Esophagus squamous epithelium (tissue), 5 donors: ENCODE results near the gene RBM39. TPM values are rescaled to one million over a fixed set of nuclear protein-coding genes. Genes with fewer than 3 reads are reported as not detected.
"Not testable (repeated sequence)": the region's sequence is repeated elsewhere in the genome, so short reads cannot be mapped to it uniquely, and the experiment has no call there.

ENCODE experiments used
- DNase-seq: peaks from one replicate; lab custom pipeline; 2025; lab: John Stamatoyannopoulos, UW
- H3K27ac ChIP-seq, 4 donors: fragments of 200-600 bp; sonication (generic); one replicate each; pipeline ENCODE4 v1.5.1; 2016 to 2019; ENCODE audit warnings: mild to moderate bottlenecking in 1 of 4
- H3K27me3 ChIP-seq, 4 donors: fragments of 200-600 bp; sonication (generic); 1 replicate in 3 of 4; 2 replicates in 1 of 4; pipeline versions ENCODE4 v1.5.1 to v1.6.0; 2017 to 2021; ENCODE audit warnings: antibody characterized with exemption in 1 of 4
- H3K36me3 ChIP-seq, 3 donors: fragments of 200-600 bp; sonication (generic); one replicate each; pipeline ENCODE4 v1.5.1; 2016 to 2019
- H3K4me1 ChIP-seq, 3 donors: fragments of 200-600 bp; sonication (generic); one replicate each; pipeline ENCODE4 v1.5.1; 2017 to 2019
- H3K4me3 ChIP-seq, 4 donors: fragments of 200-600 bp; sonication (generic); 1 replicate in 3 of 4; 2 replicates in 1 of 4; pipeline ENCODE4 v1.5.1; 2016 to 2019; ENCODE audit warnings: mild to moderate bottlenecking in 2 of 4, moderate library complexity in 1 of 4
- H3K9me3 ChIP-seq, 3 donors: fragments of 200-600 bp; sonication (generic); one replicate each; pipeline ENCODE4 v1.5.1; 2016 to 2019
- POLR2A ChIP-seq, 4 donors: fragments of 450-650 bp; IDR thresholded peaks; one replicate each; pipeline ENCODE4 v1.6.1; 2017; ENCODE audit warnings: antibody characterized with exemption in 4 of 4, mild to moderate bottlenecking in 4 of 4, moderate library complexity in 3 of 4
- WGBS, 2 donors: methylation state at CpG; one replicate each; pipeline ENCODE4 v1.1.5; 2018; 5-methylcytosine and 5-hydroxymethylcytosine counted together
- intact Hi-C: fragments of 100-400 bp; cut with DNase I; formaldehyde crosslinking; loops from one replicate; pipeline ENCODE4 v1.15.0; 2022
- total RNA-seq, 4 donors: library from RNA; depleted of rRNA; stranded (reverse); fragments of >200 nt; gene quantifications; one replicate each; pipeline ENCODE4 v1.1.0, GENCODE V29; 2016
- TF ChIP-seq, protein P1 (sequence below), 6 experiments: fragments of 450-650 bp in 4 of 6; fragments of 200-600 bp in 2 of 6; sonication (generic) in 2 of 6; IDR thresholded peaks; one replicate each; pipeline ENCODE4 v1.5.1; 2016 to 2019; ENCODE audit warnings: antibody characterized with exemption in 6 of 6, mild to moderate bottlenecking in 4 of 6, moderate library complexity in 4 of 6
- donor health status: DM: yes; HTN: yes; CAD: no.

RBM39 gene
- total RNA-seq, 4 donors from 2014 or later, result 149 to 326 (median 182) TPM

DNA sequence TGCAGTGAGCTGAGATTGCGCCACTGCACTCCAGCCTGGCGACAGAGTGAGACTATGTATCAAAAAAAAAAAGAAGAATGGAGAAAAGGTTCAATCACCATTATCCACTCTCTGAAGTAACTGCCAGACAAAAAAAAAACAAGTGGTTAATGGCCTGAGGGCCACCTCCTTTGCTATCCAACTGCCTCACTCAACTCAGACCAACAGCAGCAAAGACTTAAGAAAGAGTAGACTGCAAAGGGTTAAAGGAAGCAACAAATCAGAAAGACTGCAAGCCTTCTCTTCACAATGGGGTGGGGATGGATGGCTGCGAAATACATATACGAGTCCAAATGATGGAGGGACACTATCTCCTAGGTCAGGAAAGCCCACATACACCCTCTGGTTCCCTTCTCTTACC lies 46.1 kb downstream of the RBM39 start:
- TF ChIP-seq, protein P1, sequence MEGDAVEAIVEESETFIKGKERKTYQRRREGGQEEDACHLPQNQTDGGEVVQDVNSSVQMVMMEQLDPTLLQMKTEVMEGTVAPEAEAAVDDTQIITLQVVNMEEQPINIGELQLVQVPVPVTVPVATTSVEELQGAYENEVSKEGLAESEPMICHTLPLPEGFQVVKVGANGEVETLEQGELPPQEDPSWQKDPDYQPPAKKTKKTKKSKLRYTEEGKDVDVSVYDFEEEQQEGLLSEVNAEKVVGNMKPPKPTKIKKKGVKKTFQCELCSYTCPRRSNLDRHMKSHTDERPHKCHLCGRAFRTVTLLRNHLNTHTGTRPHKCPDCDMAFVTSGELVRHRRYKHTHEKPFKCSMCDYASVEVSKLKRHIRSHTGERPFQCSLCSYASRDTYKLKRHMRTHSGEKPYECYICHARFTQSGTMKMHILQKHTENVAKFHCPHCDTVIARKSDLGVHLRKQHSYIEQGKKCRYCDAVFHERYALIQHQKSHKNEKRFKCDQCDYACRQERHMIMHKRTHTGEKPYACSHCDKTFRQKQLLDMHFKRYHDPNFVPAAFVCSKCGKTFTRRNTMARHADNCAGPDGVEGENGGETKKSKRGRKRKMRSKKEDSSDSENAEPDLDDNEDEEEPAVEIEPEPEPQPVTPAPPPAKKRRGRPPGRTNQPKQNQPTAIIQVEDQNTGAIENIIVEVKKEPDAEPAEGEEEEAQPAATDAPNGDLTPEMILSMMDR (IDR thresholded peaks at IDR 0.05), result no peak
- TF ChIP-seq POLR2A (IDR thresholded peaks at IDR 0.05), result no peak
- no peak overlapping the region for H3K4me3 ChIP-seq
- 87 to 96% methylated on average over 4 of the region's 4 CpGs for WGBS, 2 donors
- no peak overlapping the region for H3K27ac ChIP-seq
- DNase-seq, result no peak
- intact Hi-C loops, result no loop called here
- peaks cover 0 to 64% (median 11%) of the 10 kb centered on the region in 3 donors for H3K36me3 ChIP-seq
- no peaks in the 10 kb centered on the region for H3K27me3 ChIP-seq
- peaks cover 14 to 32% (median 21%) of the 10 kb centered on the region in 3 donors for H3K4me1 ChIP-seq
- no peaks in the 10 kb centered on the region for H3K9me3 ChIP-seq

DNA sequence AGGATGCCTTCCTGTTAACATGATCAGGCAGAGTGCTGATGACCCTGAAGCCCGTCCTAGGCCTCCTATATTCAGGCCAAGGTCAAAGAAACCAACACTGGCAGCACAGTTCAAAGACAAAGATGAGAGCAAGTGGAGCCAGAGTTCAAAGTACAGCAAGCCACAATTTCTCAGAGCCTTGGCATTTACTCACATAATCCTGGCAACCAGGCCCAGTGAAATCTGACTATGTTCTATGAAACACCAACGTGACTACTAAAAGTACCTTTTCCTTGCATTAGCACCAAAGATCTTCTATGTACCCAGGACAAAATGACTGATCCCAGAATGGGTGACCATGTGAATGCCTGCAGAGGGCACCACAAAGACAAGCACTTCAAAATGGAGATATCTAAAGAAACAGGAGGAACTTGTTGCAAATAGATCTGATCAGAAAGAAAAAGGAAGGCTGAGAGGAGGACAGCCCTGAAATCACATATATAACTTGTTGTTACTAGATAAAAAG lies 46.8 kb downstream of the RBM39 start:
- no peak for DNase-seq
- Histone ChIP-seq H3K27me3 (no peaks in the 10 kb centered on the region), H3K36me3 (peaks cover 0 to 71% (median 12%) of the 10 kb centered on the region in 3 donors), H3K27ac (no peak overlapping the region), H3K9me3 (no peaks in the 10 kb centered on the region), H3K4me1 (peaks cover 11 to 26% (median 17%) of the 10 kb centered on the region in 3 donors), H3K4me3 (no peak overlapping the region)
- TF ChIP-seq, protein P1 (IDR thresholded peaks at IDR 0.05), result no peak
- TF ChIP-seq POLR2A (IDR thresholded peaks at IDR 0.05), result no peak
- 75% methylated on average over 2 of the region's 2 CpGs for WGBS, 2 donors
- intact Hi-C loops, result no loop called here

DNA sequence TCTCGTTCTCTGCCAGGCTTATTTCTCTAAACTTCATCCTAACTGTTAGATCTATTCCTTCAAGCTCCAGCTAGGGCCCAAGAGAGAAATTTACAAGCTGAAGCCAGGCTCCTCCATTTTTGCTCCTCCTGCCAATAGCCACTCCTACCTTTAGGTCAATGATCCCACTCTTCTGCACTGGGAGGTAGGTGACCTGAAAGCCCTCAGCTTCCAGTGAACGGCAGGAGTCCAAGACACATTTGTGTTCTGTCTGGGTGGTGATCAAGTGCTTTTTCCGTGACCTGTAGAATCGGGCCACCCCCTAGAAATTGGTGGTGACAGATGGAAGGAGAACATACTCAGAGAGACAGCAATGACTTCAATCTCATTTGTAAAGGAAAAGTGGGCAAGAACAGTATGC lies 51.8 kb downstream of the RBM39 start:
- Histone ChIP-seq H3K27ac (no peak overlapping the region), H3K4me1 (no peaks in the 10 kb centered on the region), H3K9me3 (no peaks in the 10 kb centered on the region), H3K27me3 (no peaks in the 10 kb centered on the region), H3K4me3 (no peak overlapping the region), H3K36me3 (peaks cover 5 to 100% (median 21%) of the 10 kb centered on the region in 3 donors)
- TF ChIP-seq, protein P1 (IDR thresholded peaks at IDR 0.05), result no peak
- no peak for TF ChIP-seq POLR2A (IDR thresholded peaks at IDR 0.05)
- intact Hi-C loops, result no loop called here
- no peak for DNase-seq
- WGBS, 2 donors, result 89 to 93% methylated on average over 3 to 4 of the region's 4 CpGs

DNA sequence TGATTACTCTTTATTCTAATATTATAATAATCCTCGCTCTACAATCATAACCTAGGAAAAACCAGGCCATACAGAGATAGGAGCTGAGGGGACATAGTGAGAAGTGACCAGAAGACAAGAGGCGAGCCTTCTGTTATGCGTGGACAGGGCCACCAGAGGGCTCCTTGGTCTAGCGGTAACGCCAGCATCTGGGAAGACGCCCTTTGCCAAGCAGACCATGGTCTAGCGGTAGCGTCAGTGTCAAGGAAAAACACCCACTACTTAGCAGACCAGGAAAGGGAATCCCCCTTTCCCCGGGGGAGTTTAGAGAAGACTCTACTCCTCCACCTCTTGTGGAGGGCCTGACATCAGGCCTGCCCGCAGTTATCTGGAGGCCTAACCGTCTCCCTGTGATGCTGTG lies 55.2 kb downstream of the RBM39 start:
- H3K27ac ChIP-seq, DNase-seq: not testable (repeated sequence)
- H3K36me3 ChIP-seq, result peaks cover 5 to 92% (median 12%) of the 10 kb centered on the region in 3 donors

DNA sequence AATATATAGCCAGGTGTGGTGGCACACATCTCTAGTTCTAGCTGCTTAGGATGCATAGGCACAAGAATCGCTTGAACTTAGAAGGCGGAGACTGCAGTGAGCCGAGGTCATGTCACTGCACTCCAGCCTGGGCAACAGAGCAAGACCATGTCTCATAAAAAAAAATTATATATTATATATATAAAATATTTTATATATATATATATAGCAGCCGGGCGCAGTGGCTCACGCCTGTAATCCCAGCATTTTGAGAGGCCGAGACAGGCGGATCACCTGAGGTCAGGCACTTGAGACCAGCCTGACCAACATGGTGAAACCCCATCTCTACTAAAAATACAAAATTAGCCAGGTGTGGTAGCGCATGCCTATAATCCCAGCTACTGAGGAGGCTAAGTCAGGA lies 56.7 kb downstream of the RBM39 start:
- H3K4me1 ChIP-seq, H3K27ac ChIP-seq, H3K27me3 ChIP-seq, H3K9me3 ChIP-seq, H3K4me3 ChIP-seq, DNase-seq, intact Hi-C loops: not testable (repeated sequence)
- H3K36me3 ChIP-seq, result peaks cover 5 to 92% (median 9%) of the 10 kb centered on the region in 3 donors
- 87 to 98% methylated on average over 9 of the region's 9 CpGs for WGBS, 2 donors

More for the DNA sequence above, 55.2 kb downstream of the RBM39 start:
- WGBS, 2 donors, result 85 to 89% methylated on average over 10 to 11 of the region's 11 CpGs
- H3K27me3 ChIP-seq, H3K9me3 ChIP-seq, H3K4me1 ChIP-seq, intact Hi-C loops, H3K4me3 ChIP-seq: not testable (repeated sequence)
- TF ChIP-seq, protein P1 (IDR thresholded peaks at IDR 0.05), result peak in 1 of 6 experiments; percentile 30

DNA sequence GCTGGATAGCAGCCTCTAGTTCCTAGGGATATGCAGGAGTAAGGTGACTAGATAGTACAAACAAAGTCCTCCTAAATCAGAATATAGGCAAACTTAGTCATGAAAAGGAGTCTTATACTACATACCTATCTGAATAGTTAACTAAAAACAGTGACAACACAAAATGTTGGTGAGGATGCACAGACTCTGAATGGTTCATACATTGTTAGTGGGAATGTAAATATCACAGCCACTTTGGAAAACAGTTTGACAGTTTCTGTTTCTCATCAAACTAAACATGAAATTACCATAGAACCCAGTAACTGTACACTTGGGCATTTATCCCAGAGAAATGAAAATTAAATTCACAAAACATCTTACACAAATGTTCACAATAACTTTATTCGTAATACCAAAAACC lies 60.1 kb downstream of the RBM39 start:
- no peaks in the 10 kb centered on the region for H3K27me3 ChIP-seq
- no peak for DNase-seq
- H3K9me3 ChIP-seq, result no peaks in the 10 kb centered on the region
- H3K4me3 ChIP-seq, result no peak overlapping the region
- intact Hi-C loops, result no loop called here
- TF ChIP-seq, protein P1 (IDR thresholded peaks at IDR 0.05), result no peak
- TF ChIP-seq POLR2A (IDR thresholded peaks at IDR 0.05), result no peak
- H3K4me1 ChIP-seq, result no peaks in the 10 kb centered on the region
- 94 to 95% methylated on average over 1 of the region's 1 CpG for WGBS, 2 donors
- peaks cover 0 to 92% (median 0%) of the 10 kb centered on the region in 3 donors for H3K36me3 ChIP-seq
- H3K27ac ChIP-seq, result no peak overlapping the region
